HepG2 (cell line): ENCODE results near the gene TBC1D25. TPM values are rescaled to one million over a fixed set of nuclear protein-coding genes. Genes with fewer than 3 reads are reported as not detected.

ENCODE experiments used
- ATAC-seq: fragments of 200-7000 bp; cut with Tn5 transposase; 3 replicates; pipeline ENCODE4 v1.9.1; 2020; ENCODE audit warnings: mild to moderate bottlenecking, moderate library complexity
- BruUV-seq: library from RNA; stranded (reverse); fragments of 400-500 nt; replicated peaks from 2 replicates; lab custom pipeline; 2021; lab: Mats Ljungman, UMichigan
- CTCF ChIA-PET: fragments of 300-600 bp; formaldehyde crosslinking; extraction: SDS; loops from one replicate; lab custom pipeline; 2021; ENCODE audit warnings: low total read pairs, inconsistent platforms, low intra/inter-chr PET ratio; lab: Yijun Ruan, JAX
- POLR2A ChIA-PET: fragments of 350-600 bp; sonication (Branson Sonifier 250); formaldehyde crosslinking; loops from one replicate; lab custom pipeline; 2020; ENCODE audit warnings: antibody characterized with exemption, inconsistent platforms; lab: Yijun Ruan, JAX
- DNase-seq: peaks from one replicate; pipeline ENCODE4 v3.0.0-alpha.2; 2015; ENCODE audit warnings: low spot score
- FAIRE-seq: peaks from 3 replicates; lab custom pipeline; 2011; peaks lifted over from hg19 to GRCh38; lab: Jason Lieb, UNC
- H2AFZ ChIP-seq: one replicate; pipeline ENCODE4 v1.6.1; 2011; ENCODE audit warnings: low read length, inconsistent platforms
- H3K27ac ChIP-seq: fragments of 300-600 bp; 3 replicates; pipeline ENCODE4 v1.8.0; 2011; ENCODE audit warnings: mixed run types, mild to moderate bottlenecking, mixed read lengths, low read length, inconsistent platforms; ENCODE audit not compliant: insufficient read depth; ENCODE audit errors: extremely low read length
- H3K27me3 ChIP-seq, 2 experiments: fragments of 200-600 bp in 1 of 2; 2 replicates in 1 of 2; 3 replicates in 1 of 2; pipeline versions ENCODE4 v1.6.0 to v1.8.0; 2011; ENCODE audit warnings: low read length in 2 of 2, mild to moderate bottlenecking in 2 of 2, moderate library complexity in 2 of 2, inconsistent platforms in 1 of 2; ENCODE audit not compliant: insufficient read depth in 2 of 2, control insufficient read depth in 1 of 2
- H3K36me3 ChIP-seq, 2 experiments: fragments of 200-600 bp in 1 of 2; replicated peaks in 1 of 2; 2 replicates in 1 of 2; 3 replicates in 1 of 2; pipeline versions ENCODE4 v1.5.1 to v1.8.0; 2011; ENCODE audit warnings: low read length in 2 of 2, inconsistent platforms in 1 of 2; ENCODE audit not compliant: insufficient read depth in 2 of 2, control insufficient read depth in 1 of 2
- H3K4me1 ChIP-seq: 2 replicates; pipeline ENCODE4 v1.5.1; 2012; ENCODE audit warnings: low read length, inconsistent platforms; ENCODE audit not compliant: insufficient read depth
- H3K4me2 ChIP-seq: 2 replicates; pipeline ENCODE4 v1.6.0; 2011; ENCODE audit warnings: low read depth, low read length, inconsistent platforms
- H3K4me3 ChIP-seq, 3 experiments: fragments of 200-600 bp in 1 of 3; sonication (generic), shearing (Covaris generic) in 1 of 3; replicated peaks in 1 of 3; 2 replicates each; pipeline ENCODE4 v1.5.1; 2011 to 2016; ENCODE audit warnings: low read length in 3 of 3, inconsistent platforms in 2 of 3, low read depth in 2 of 3, mild to moderate bottlenecking in 2 of 3, control low read depth in 1 of 3, mixed read lengths in 1 of 3; ENCODE audit not compliant: insufficient read depth in 1 of 3
- H3K79me2 ChIP-seq: one replicate; pipeline ENCODE4 v1.6.1; 2011; ENCODE audit warnings: low read length, inconsistent platforms; ENCODE audit not compliant: insufficient read depth
- H3K9ac ChIP-seq: 2 replicates; pipeline ENCODE4 v1.6.0; 2011; ENCODE audit warnings: mild to moderate bottlenecking, low read depth, low read length, inconsistent platforms; ENCODE audit not compliant: insufficient read depth
- H3K9me3 ChIP-seq: 2 replicates; pipeline ENCODE4 v1.5.1; 2012; ENCODE audit warnings: mild to moderate bottlenecking, low read length
- H4K20me1 ChIP-seq: 2 replicates; pipeline ENCODE4 v1.6.0; 2011; ENCODE audit warnings: inconsistent platforms, mild to moderate bottlenecking, low read length, moderate library complexity; ENCODE audit not compliant: insufficient read depth
- EP300 ChIP-seq, 3 experiments: sonication (generic) in 1 of 3; formaldehyde crosslinking in 1 of 3; IDR thresholded peaks; 2 replicates each; pipeline versions ENCODE4 v1.5.1 to v1.6.1; 2011 to 2020; ENCODE audit warnings: low read depth in 2 of 3, low read length in 2 of 3, borderline replicate concordance in 1 of 3, improper control_type of control experiment in 1 of 3, mild to moderate bottlenecking in 1 of 3, missing genetic modification reagents in 1 of 3, moderate library complexity in 1 of 3
- NCOA2 ChIP-seq: sonication (generic); formaldehyde crosslinking; IDR thresholded peaks from 2 replicates; pipeline ENCODE4 v1.8.0; 2022; ENCODE audit warnings: inconsistent platforms
- POLR2G ChIP-seq: fragments of 200-400 bp; formaldehyde crosslinking; IDR thresholded peaks from 2 replicates; pipeline ENCODE4 v1.6.1; 2018; ENCODE audit warnings: mild to moderate bottlenecking, low read depth, low read length, moderate library complexity
- SALL2 ChIP-seq: sonication (generic); formaldehyde crosslinking; IDR thresholded peaks from 2 replicates; pipeline ENCODE4 v1.8.1; 2023; ENCODE audit warnings: mild to moderate bottlenecking, missing genetic modification reagents, inconsistent platforms
- SNAPC4 ChIP-seq: sonication (generic); formaldehyde crosslinking; IDR thresholded peaks from 2 replicates; pipeline ENCODE4 v1.4.0; 2020; ENCODE audit warnings: mild to moderate bottlenecking, missing genetic modification reagents
- ZNF3 ChIP-seq: IDR thresholded peaks from 2 replicates; pipeline ENCODE4 v1.7.0; 2017; ENCODE audit warnings: inconsistent platforms
- ZNF329 ChIP-seq: sonication (generic); formaldehyde crosslinking; IDR thresholded peaks from 2 replicates; pipeline ENCODE4 v1.9.0; 2021; ENCODE audit warnings: low read depth, mild to moderate bottlenecking, missing genetic modification reagents
- WGBS: methylation state at CpG from one replicate; pipeline ENCODE4 v1.1.6; 2017; ENCODE audit warnings: low lambda C conversion rate; 5-methylcytosine and 5-hydroxymethylcytosine counted together
- in situ Hi-C: cut with HindIII; loops from 2 replicates; pipeline ENCODE4 v1.10.0; 2017; ENCODE audit warnings: low pct_unique_long_range_greater_than_20kb; ENCODE audit not compliant: extremely low pct_ligation_motif_present
- intact Hi-C: fragments of 100-400 bp; cut with micrococcal nuclease; formaldehyde crosslinking; loops from one replicate; pipeline ENCODE4 v1.10.0; 2022; ENCODE audit not compliant: unreplicated experiment
- polyA plus RNA-seq, 8 experiments: library from polyadenylated mRNA; depleted of rRNA in 3 of 8; stranded (reverse) in 7 of 8; unstranded in 1 of 8; fragments of >200 nt; fragmentation: Illumina TruSeq in 4 of 8; extraction: Trizol in 4 of 8; gene quantifications; 2 replicates each; pipeline versions ENCODE4 v1.2.1 to v1.2.3, GENCODE V29; 2011 to 2016; ENCODE audit warnings: low read depth in 4 of 8, missing spikeins in 1 of 8, mixed read lengths in 1 of 8; ENCODE audit not compliant: insufficient read depth in 1 of 8
- total RNA-seq, 5 experiments: library from RNA; depleted of rRNA; stranded (reverse); fragments of >200 nt; fragmentation: Illumina TruSeq; extraction: Trizol; gene quantifications; 2 replicates each; pipeline ENCODE4 v1.2.3, GENCODE V29; 2016; ENCODE audit warnings: low read depth in 1 of 5

Gene TBC1D25
- total and polyA plus RNA-seq, 2 of the 13 experiments (the other 11 are each of a cell fraction or from before 2014, with no cell fraction given) = 3.5 to 4.7 TPM

- no peak for TF ChIP-seq SNAPC4 (CRISPR knock-in tag)
- no peak for TF ChIP-seq SALL2 (CRISPR knock-in tag)
Measured at GRCh38 chrX:48584698-48585097, 45.2 kb downstream of the TBC1D25 start (continued).

- no peaks in the 10 kb centered on the region for H3K79me2 ChIP-seq
- no peaks in the 10 kb centered on the region for H3K36me3 ChIP-seq
- intact Hi-C loops (no loop called here), in situ Hi-C loops (no loop called here)
- BruUV-seq = no TSS peak
- no peak for DNase-seq
- H3K4me2 ChIP-seq = peak overlapping the region; percentile 29
- H3K27ac ChIP-seq = peak overlapping the region; percentile 43
- no peak overlapping the region for H2AFZ ChIP-seq
- no peak for FAIRE-seq
- no peak overlapping the region for H3K4me3 ChIP-seq
- ChIA-PET POLR2A (interaction anchor here (0.8 to 1.9 kb wide), 3 partner anchors 11 to 15 kb away, joined by 3 to 8 read pairs (median 6); partner anchors contain the start of gene RBM3), CTCF (no interaction called here)
- TF ChIP-seq ZNF3 (CRISPR knock-in tag) = no peak
- peak; percentile 47; the same call in 1 of the 2 replicates for TF ChIP-seq POLR2G
- no peak for TF ChIP-seq ZNF329 (CRISPR knock-in tag)
- TF ChIP-seq EP300 (IDR thresholded peaks at IDR 0.05; ENCODE audit: low read depth in 2 of 2, low read length in 2 of 2) = no peak
- no peak for TF ChIP-seq EP300 (CRISPR knock-in tag; IDR thresholded peaks at IDR 0.05; ENCODE audit: borderline replicate concordance)
- TF ChIP-seq NCOA2 (CRISPR knock-in tag) = no peak
- WGBS = 68% methylated on average over 3 of the region's 13 CpGs
- H3K27me3 ChIP-seq = no peaks in the 10 kb centered on the region
- H4K20me1 ChIP-seq = no peaks in the 10 kb centered on the region
- H3K9ac ChIP-seq = peak overlapping the region; percentile 52
- ATAC-seq = no peak; the same call in 2 of the 3 replicates
- no peaks in the 10 kb centered on the region for H3K9me3 ChIP-seq
- H3K4me1 ChIP-seq = peaks cover 32% of the 10 kb centered on the region
Measured at GRCh38 chrX:48589482-48590162, 50.1 kb downstream of the TBC1D25 start.
